K562 (cell line): Measurements from ENCODE around the gene NDRG4. TPM values are rescaled to one million over a fixed set of nuclear protein-coding genes. Genes with fewer than 3 reads are reported as not detected.

ENCODE experiments used
- ATF1 ChIP-seq, 2 experiments: fragments of 450-650 bp in 1 of 2; IDR thresholded peaks; 2 replicates each; pipeline ENCODE4 v1.6.1; 2016; ENCODE audit warnings: missing compliant biosample characterization in 1 of 2, missing genetic modification characterization in 1 of 2
- CBFB ChIP-seq: sonication (generic); formaldehyde crosslinking; IDR thresholded peaks from 2 replicates; pipeline ENCODE4 v1.4.0; 2020; ENCODE audit warnings: mild to moderate bottlenecking, missing genetic modification reagents
- CCNT2 ChIP-seq: IDR thresholded peaks from 2 replicates; pipeline ENCODE4 v1.6.1; 2011; ENCODE audit warnings: borderline replicate concordance, low read depth, mild to moderate bottlenecking, moderate library complexity, mixed read lengths, low read length; ENCODE audit not compliant: insufficient read length; ENCODE audit errors: extremely low read depth
- CTCF ChIP-seq, 3 experiments: IDR thresholded peaks in 2 of 3; conservative IDR thresholded peaks in 1 of 3; 2 replicates each; pipeline ENCODE4 v1.5.1; 2011 to 2012; ENCODE audit warnings: low read length in 3 of 3, mild to moderate bottlenecking in 3 of 3, control low read depth in 2 of 3, improper control_type of control experiment in 1 of 3, inconsistent platforms in 1 of 3, low read depth in 1 of 3, mixed read lengths in 1 of 3, moderate library complexity in 1 of 3; ENCODE audit not compliant: insufficient read depth in 2 of 3
- EGR1 ChIP-seq: fragments of 450-650 bp; conservative IDR thresholded peaks from 2 replicates; pipeline ENCODE4 v1.6.1; 2017; ENCODE audit warnings: mild to moderate bottlenecking
- GATAD2B ChIP-seq: fragments of 450-650 bp; IDR thresholded peaks from 2 replicates; pipeline ENCODE4 v1.6.1; 2017; ENCODE audit warnings: mild to moderate bottlenecking, borderline replicate concordance
- HIVEP1 ChIP-seq: fragments of 250-450 bp; sonication (Bioruptor Pico); IDR thresholded peaks from 2 replicates; pipeline ENCODE4 v1.4.0; 2020; ENCODE audit warnings: mild to moderate bottlenecking
- KLF1 ChIP-seq: fragments of 450-650 bp; IDR thresholded peaks from 2 replicates; pipeline ENCODE4 v1.6.1; 2016; ENCODE audit warnings: missing genetic modification characterization, missing compliant biosample characterization
- LCOR ChIP-seq: sonication (generic); formaldehyde crosslinking; IDR thresholded peaks from 2 replicates; pipeline ENCODE4 v1.8.0; 2022; ENCODE audit warnings: mild to moderate bottlenecking, missing genetic modification reagents
- MAZ ChIP-seq, 2 experiments: fragments of 450-650 bp in 1 of 2; sonication (generic) in 1 of 2; formaldehyde crosslinking; IDR thresholded peaks in 1 of 2; conservative IDR thresholded peaks in 1 of 2; 2 replicates each; pipeline versions ENCODE4 v1.4.0 to v1.5.0; 2020; ENCODE audit warnings: mild to moderate bottlenecking in 1 of 2, missing genetic modification reagents in 1 of 2
- MBD2 ChIP-seq: sonication (generic); IDR thresholded peaks from 2 replicates; pipeline ENCODE4 v1.6.1; 2016; ENCODE audit warnings: low read depth, borderline replicate concordance
- PML ChIP-seq: IDR thresholded peaks from 2 replicates; pipeline ENCODE4 v1.6.1; 2012; ENCODE audit warnings: low read length, inconsistent platforms
- PTTG1 ChIP-seq: fragments of 450-650 bp; IDR thresholded peaks from 2 replicates; pipeline ENCODE4 v1.6.1; 2016; ENCODE audit warnings: low read depth, mild to moderate bottlenecking, missing genetic modification characterization, missing compliant biosample characterization
- RBM15 ChIP-seq: fragments of 200-400 bp; formaldehyde crosslinking; IDR thresholded peaks from 2 replicates; pipeline ENCODE4 v1.6.1; 2018; ENCODE audit warnings: mild to moderate bottlenecking, low read length, moderate library complexity; ENCODE audit not compliant: insufficient read depth
- SLC30A9 ChIP-seq: fragments of 250-450 bp; sonication (Bioruptor Pico); IDR thresholded peaks from 2 replicates; pipeline ENCODE4 v1.8.0; 2022; ENCODE audit warnings: mild to moderate bottlenecking, moderate library complexity
- SMARCC2 ChIP-seq: fragments of 450-650 bp; IDR thresholded peaks from 2 replicates; pipeline ENCODE4 v1.6.1; 2017; ENCODE audit warnings: antibody characterized with exemption, moderate library complexity, mild to moderate bottlenecking, low read depth
- SNRNP70 ChIP-seq: fragments of 200-400 bp; formaldehyde crosslinking; optimal IDR thresholded peaks from 2 replicates; pipeline ENCODE3; 2017; ENCODE audit warnings: low read depth, low read length
- TBP ChIP-seq: optimal IDR thresholded peaks from 2 replicates; pipeline ENCODE3; 2011; ENCODE audit warnings: low read depth, low read length, improper control_type of control experiment
- TFAP4 ChIP-seq: sonication (generic); formaldehyde crosslinking; IDR thresholded peaks from 2 replicates; pipeline ENCODE4 v1.8.0; 2022; ENCODE audit warnings: missing genetic modification reagents, mild to moderate bottlenecking, moderate library complexity, borderline replicate concordance
- WHSC1 ChIP-seq: IDR thresholded peaks from one replicate; pipeline ENCODE4 v1.6.1; 2012; ENCODE audit warnings: low read length, control low read depth, inconsistent platforms
- XRCC5 ChIP-seq: fragments of 200-400 bp; formaldehyde crosslinking; IDR thresholded peaks from 2 replicates; pipeline ENCODE4 v1.6.1; 2017; ENCODE audit warnings: low read depth, mild to moderate bottlenecking, low read length
- ZBTB2 ChIP-seq: fragments of 450-650 bp; IDR thresholded peaks from 2 replicates; pipeline ENCODE4 v1.6.1; 2016; ENCODE audit warnings: antibody characterized with exemption
- ZNF212 ChIP-seq: fragments of 450-650 bp; formaldehyde crosslinking; IDR thresholded peaks from 2 replicates; pipeline ENCODE4 v1.4.0; 2020; ENCODE audit warnings: mild to moderate bottlenecking
- ZNF764 ChIP-seq: fragments of 250-450 bp; sonication (Bioruptor Pico); IDR thresholded peaks from 2 replicates; pipeline ENCODE4 v1.4.0; 2020; ENCODE audit warnings: low read depth, mild to moderate bottlenecking, moderate library complexity
- polyA plus RNA-seq, 8 experiments: library from polyadenylated mRNA; depleted of rRNA in 4 of 8; stranded (reverse) in 5 of 8; unstranded in 3 of 8; fragments of >200 nt; fragmentation: Nextera tagmentation in 2 of 8; fragmentation: Illumina TruSeq in 1 of 8; extraction: Ambion mirVana in 2 of 8; extraction: Trizol in 1 of 8; gene quantifications; 2 replicates each; pipeline versions ENCODE4 v1.2.1 to v1.2.3, GENCODE V29; 2011 to 2014; ENCODE audit warnings: inconsistent platforms in 1 of 8, missing spikeins in 1 of 8
- total RNA-seq, 7 experiments: library from RNA; depleted of rRNA in 6 of 7; stranded (reverse); fragments of >200 nt in 6 of 7; fragmentation: Illumina TruSeq in 2 of 7; extraction: Trizol in 2 of 7; gene quantifications; 2 replicates each; pipeline versions ENCODE4 v1.2.1 to v1.2.3, GENCODE V29; 2011 to 2021; ENCODE audit warnings: low replicate concordance in 1 of 7

NDRG4 gene
- total and polyA plus RNA-seq, 9 of the 15 experiments (the other 6 are each of a cell fraction or from before 2014, with no cell fraction given) = 0.06 to 0.95 (median 0.28) TPM

GRCh38 chr16:58459344-58460218 is 40.4 kb upstream of the NDRG4 start (continued):
- TF ChIP-seq XRCC5 (no peak), ZNF212 (CRISPR knock-in tag) (no peak), MAZ (CRISPR knock-in tag; conservative IDR thresholded peaks at IDR 0.05 in 1 of 2, IDR thresholded peaks at IDR 0.05 in 1 of 2) (peak in 1 of 2 experiments; percentile 41; a peak in 1 of 4 replicates), GATAD2B (no peak), WHSC1 (no peak), ZBTB2 (no peak), TBP (no peak), CBFB (CRISPR knock-in tag) (no peak), SNRNP70 (no peak), KLF1 (tag) (no peak), ATF1 (CRISPR knock-in tag; IDR thresholded peaks at IDR 0.05) (no peak), ATF1 (tag; IDR thresholded peaks at IDR 0.05) (no peak), LCOR (no peak), PML (no peak), HIVEP1 (no peak), SLC30A9 (CRISPR knock-in tag) (no peak), CCNT2 (no peak), MBD2 (no peak), PTTG1 (tag) (no peak), SMARCC2 (no peak), TFAP4 (CRISPR knock-in tag) (peak; percentile 62; the same call in 1 of the 2 replicates), CTCF (IDR thresholded peaks at IDR 0.05 in 2 of 3, conservative IDR thresholded peaks at IDR 0.05 in 1 of 3; ENCODE audit: insufficient read depth in 2 of 3, low read depth in 1 of 3, low read length in 3 of 3) (no peak), EGR1 (no peak), ZNF764 (CRISPR knock-in tag) (no peak), RBM15 (no peak)
